ENCODE results near the gene ATPAF1. TPM values are rescaled to one million over a fixed set of nuclear protein-coding genes. Genes with fewer than 3 reads are reported as not detected.
A peak's percentile ranks its signal among the peaks of the same experiment; 100 is the strongest.

Gene ATPAF1
- total RNA-seq, 1 donor from 2014 or later, result 37.8 TPM

DNA sequence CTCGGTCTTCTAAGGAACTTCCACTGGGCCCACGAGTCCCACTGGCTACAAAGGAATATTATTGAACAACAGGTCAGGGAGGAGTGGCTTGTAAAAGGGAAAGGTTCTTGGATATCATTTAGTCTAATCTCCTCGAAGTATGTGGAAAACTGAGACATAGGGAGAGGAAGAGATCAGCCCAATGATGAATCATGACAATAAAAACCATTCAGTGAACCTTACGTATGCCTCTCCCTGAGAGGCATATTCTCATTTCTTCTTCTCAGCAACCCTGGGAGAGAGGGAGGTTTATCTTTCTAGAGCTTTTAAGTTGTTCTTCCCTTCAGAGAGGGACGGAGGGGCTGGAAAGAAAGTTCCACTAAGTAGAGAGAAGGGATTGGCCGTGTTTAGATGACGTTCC, 46.2 kb downstream of the ATPAF1 start:
- no peak for DNase-seq
- Mint-ChIP-seq H3K4me1 (ENCODE audit: low read depth, unreplicated experiment) (peaks cover 8% of the 10 kb centered on the region), H3K27me3 (ENCODE audit: unreplicated experiment) (peaks cover 13% of the 10 kb centered on the region), H3K27ac (ENCODE audit: unreplicated experiment) (no peak overlapping the region), H3K36me3 (ENCODE audit: unreplicated experiment) (no peaks in the 10 kb centered on the region), H3K9me3 (ENCODE audit: unreplicated experiment) (peaks cover 4% of the 10 kb centered on the region), H3K4me3 (ENCODE audit: unreplicated experiment) (no peak overlapping the region)
- TF ChIP-seq, protein P1, sequence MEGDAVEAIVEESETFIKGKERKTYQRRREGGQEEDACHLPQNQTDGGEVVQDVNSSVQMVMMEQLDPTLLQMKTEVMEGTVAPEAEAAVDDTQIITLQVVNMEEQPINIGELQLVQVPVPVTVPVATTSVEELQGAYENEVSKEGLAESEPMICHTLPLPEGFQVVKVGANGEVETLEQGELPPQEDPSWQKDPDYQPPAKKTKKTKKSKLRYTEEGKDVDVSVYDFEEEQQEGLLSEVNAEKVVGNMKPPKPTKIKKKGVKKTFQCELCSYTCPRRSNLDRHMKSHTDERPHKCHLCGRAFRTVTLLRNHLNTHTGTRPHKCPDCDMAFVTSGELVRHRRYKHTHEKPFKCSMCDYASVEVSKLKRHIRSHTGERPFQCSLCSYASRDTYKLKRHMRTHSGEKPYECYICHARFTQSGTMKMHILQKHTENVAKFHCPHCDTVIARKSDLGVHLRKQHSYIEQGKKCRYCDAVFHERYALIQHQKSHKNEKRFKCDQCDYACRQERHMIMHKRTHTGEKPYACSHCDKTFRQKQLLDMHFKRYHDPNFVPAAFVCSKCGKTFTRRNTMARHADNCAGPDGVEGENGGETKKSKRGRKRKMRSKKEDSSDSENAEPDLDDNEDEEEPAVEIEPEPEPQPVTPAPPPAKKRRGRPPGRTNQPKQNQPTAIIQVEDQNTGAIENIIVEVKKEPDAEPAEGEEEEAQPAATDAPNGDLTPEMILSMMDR (IDR thresholded peaks at IDR 0.05; ENCODE audit: partially characterized antibody, unreplicated experiment), result no peak

DNA sequence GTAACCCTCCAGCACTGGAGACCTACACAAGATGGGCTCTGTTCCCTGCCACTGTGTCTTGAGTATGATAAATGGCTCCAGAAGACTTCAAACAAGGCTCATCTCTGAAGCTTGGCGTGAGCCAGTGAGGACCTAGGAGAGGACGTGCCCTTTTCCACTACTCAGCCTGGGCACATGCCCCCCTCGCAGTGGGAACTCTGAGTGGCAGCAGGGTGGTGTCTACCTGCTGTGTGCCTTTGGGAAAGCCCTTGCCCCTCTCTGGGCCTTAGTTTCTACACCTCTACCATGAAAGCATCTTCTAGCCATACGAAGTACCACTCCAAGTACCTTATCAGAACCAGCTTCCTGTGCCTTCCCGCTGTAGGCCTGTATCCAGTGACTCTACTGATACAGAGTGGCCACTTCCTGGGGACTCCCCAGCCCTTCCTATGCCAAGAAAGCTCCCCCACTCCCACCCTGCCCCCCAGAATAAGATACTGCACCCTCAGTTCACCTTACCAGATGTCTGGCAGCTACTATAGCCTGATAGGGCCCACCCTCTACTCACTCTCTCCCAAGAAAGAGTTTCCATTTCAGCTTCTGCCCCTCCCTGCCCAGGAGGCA, 48.4 kb downstream of the ATPAF1 start:
- Mint-ChIP-seq H3K9me3 (ENCODE audit: unreplicated experiment) (peaks cover 5% of the 10 kb centered on the region), H3K27me3 (ENCODE audit: unreplicated experiment) (peaks cover 15% of the 10 kb centered on the region), H3K4me3 (ENCODE audit: unreplicated experiment) (no peak overlapping the region), H3K4me1 (ENCODE audit: low read depth, unreplicated experiment) (peaks cover 8% of the 10 kb centered on the region), H3K27ac (ENCODE audit: unreplicated experiment) (no peak overlapping the region), H3K36me3 (ENCODE audit: unreplicated experiment) (no peaks in the 10 kb centered on the region)
- no peak for DNase-seq
- TF ChIP-seq, protein P1 (IDR thresholded peaks at IDR 0.05; ENCODE audit: partially characterized antibody, unreplicated experiment), result no peak

DNA sequence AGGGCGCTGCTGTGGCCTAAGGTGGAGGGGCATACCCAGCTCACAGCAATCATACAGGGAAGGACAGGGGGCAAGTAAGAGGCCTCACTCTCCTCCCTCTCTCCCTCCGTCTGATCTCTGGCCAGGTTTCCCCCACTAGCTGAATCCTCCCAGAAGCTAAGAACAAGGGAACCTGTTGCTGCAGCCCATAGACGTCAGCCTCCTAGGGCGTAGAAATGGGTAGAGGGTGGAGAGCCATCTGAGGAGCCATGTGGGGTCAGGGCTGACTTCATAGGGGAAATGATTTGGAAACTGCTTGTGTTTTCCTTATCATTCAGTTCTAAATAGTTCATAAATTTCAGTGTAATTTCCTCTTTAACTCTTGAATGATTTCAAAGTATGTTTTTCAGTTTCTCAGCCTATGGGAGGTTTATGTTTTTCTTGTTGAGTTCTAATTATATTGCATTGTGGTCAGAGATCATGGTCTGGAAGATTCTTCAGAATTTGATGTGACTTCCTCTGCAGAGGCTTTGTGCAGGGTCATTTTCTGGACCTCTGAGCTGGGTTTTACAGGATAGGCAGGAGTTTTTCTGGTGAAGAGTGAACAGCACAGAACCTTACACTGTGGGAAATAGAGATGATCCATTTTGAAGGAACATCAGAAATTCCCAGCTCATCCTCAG, 49.3 kb downstream of the ATPAF1 start:
- Mint-ChIP-seq H3K4me1 (ENCODE audit: low read depth, unreplicated experiment) (peaks cover 8% of the 10 kb centered on the region), H3K27me3 (ENCODE audit: unreplicated experiment) (peaks cover 15% of the 10 kb centered on the region), H3K4me3 (ENCODE audit: unreplicated experiment) (no peak overlapping the region), H3K9me3 (ENCODE audit: unreplicated experiment) (peaks cover 6% of the 10 kb centered on the region), H3K27ac (ENCODE audit: unreplicated experiment) (no peak overlapping the region), H3K36me3 (ENCODE audit: unreplicated experiment) (no peaks in the 10 kb centered on the region)
- TF ChIP-seq, protein P1 (IDR thresholded peaks at IDR 0.05; ENCODE audit: partially characterized antibody, unreplicated experiment), result no peak
- DNase-seq, result no peak

DNA sequence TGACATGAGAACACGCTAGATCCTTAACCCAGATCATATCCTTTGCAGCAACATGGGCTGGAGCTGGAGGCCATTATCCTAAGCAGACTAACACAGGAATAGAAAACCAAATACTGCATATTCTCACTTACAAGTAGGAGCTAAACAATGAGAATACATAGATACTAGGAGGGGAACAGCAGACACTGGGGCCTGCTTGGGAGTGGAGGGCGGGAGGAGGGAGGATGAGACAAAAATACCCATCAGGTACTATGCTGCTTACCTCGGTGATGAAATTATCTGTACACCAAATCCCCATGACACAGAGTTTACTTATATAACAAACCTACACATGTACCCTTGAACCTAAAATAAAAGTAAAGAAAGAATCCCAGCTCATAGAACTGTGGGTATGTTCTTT, 50.3 kb downstream of the ATPAF1 start:
- TF ChIP-seq, protein P1 (IDR thresholded peaks at IDR 0.05; ENCODE audit: partially characterized antibody, unreplicated experiment), result no peak
- H3K27ac Mint-ChIP-seq (ENCODE audit: unreplicated experiment), result no peak overlapping the region
- H3K4me3 Mint-ChIP-seq (ENCODE audit: unreplicated experiment), result no peak overlapping the region
- peaks cover 15% of the 10 kb centered on the region for H3K27me3 Mint-ChIP-seq (ENCODE audit: unreplicated experiment)
- no peaks in the 10 kb centered on the region for H3K36me3 Mint-ChIP-seq (ENCODE audit: unreplicated experiment)
- H3K9me3 Mint-ChIP-seq (ENCODE audit: unreplicated experiment), result peaks cover 6% of the 10 kb centered on the region
- peaks cover 6% of the 10 kb centered on the region for H3K4me1 Mint-ChIP-seq (ENCODE audit: low read depth, unreplicated experiment)
- no peak for DNase-seq

DNA sequence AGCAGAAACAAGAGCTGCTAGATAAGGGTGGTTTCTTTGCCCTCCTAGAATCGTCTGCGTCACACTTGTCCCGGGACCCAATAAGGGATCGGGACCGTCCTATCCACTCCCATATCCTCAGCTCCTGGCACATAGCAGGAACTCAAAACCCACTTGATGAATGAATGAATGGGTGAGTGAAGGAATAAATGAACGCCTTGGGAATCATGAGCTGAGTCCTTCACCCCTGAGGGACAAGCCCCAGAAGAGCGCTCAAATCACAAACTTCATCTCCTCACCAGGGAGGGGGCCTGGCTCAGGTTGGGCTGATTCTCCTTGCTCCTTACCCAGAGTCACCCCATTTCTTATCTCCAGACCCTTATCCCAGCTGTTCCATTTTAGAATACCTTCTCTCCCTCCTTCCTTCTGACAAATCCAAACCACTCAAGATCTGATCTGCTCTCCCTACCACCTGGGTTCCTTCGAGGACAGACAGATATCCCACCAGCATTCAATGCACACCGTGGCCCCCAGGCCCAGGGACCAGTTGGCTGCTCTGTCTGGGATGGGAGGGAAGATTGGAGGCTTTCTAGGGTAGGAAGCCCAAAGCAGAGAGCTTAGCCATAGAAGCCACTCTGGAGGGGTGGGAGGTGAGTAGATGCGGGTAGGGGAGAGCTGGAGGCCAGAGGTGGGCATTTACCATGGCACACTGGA, 50.9 kb downstream of the ATPAF1 start:
- TF ChIP-seq, protein P1 (IDR thresholded peaks at IDR 0.05; ENCODE audit: partially characterized antibody, unreplicated experiment), result no peak
- H3K9me3 Mint-ChIP-seq (ENCODE audit: unreplicated experiment), result peaks cover 9% of the 10 kb centered on the region

More for the DNA sequence above, 50.9 kb downstream of the ATPAF1 start:
- no peak overlapping the region for H3K27ac Mint-ChIP-seq (ENCODE audit: unreplicated experiment)
- no peak for DNase-seq
- H3K27me3 Mint-ChIP-seq (ENCODE audit: unreplicated experiment), result peaks cover 15% of the 10 kb centered on the region
- peak overlapping the region; percentile 86 for H3K4me3 Mint-ChIP-seq (ENCODE audit: unreplicated experiment)
- no peaks in the 10 kb centered on the region for H3K36me3 Mint-ChIP-seq (ENCODE audit: unreplicated experiment)
- peaks cover 6% of the 10 kb centered on the region for H3K4me1 Mint-ChIP-seq (ENCODE audit: low read depth, unreplicated experiment)
